Activated naive CD8-positive, alpha-beta T cell treated with anti-CD3 and anti-CD28 coated beads, Interleukin-2, amount 10 ng/mL, durations not matched to agents 7 days and 5 days (primary cell): Measurements from ENCODE around the gene SNX30. TPM values are rescaled to one million over a fixed set of nuclear protein-coding genes. Genes with fewer than 3 reads are reported as not detected.

ENCODE experiments used
- ATAC-seq: fragments of 150-1000 bp; cut with Tn5 transposase; one replicate; pipeline ENCODE4 v1.10.0; 2021; ENCODE audit warnings: low read depth, moderate library complexity
- POLR2A ChIA-PET: fragments of 350-600 bp; sonication (Branson Sonifier 250); formaldehyde crosslinking; loops from one replicate; lab custom pipeline; 2021; ENCODE audit warnings: antibody characterized with exemption; lab: Charles Lee
- DNase-seq: peaks from one replicate; pipeline ENCODE4 v3.0.0; 2021
- H3K27ac Mint-ChIP-seq: one replicate; pipeline ENCODE4 v1.8.0; 2022; ENCODE audit warnings: mild to moderate bottlenecking, mixed read lengths
- H3K27me3 Mint-ChIP-seq: one replicate; pipeline ENCODE4 v1.8.0; 2022; ENCODE audit warnings: mild to moderate bottlenecking, moderate library complexity, mixed read lengths
- H3K36me3 Mint-ChIP-seq: one replicate; pipeline ENCODE4 v1.8.0; 2021; ENCODE audit warnings: mild to moderate bottlenecking, mixed read lengths
- H3K4me1 Mint-ChIP-seq: one replicate; pipeline ENCODE4 v1.8.0; 2021; ENCODE audit warnings: mixed read lengths
- H3K4me3 Mint-ChIP-seq: one replicate; pipeline ENCODE4 v1.8.0; 2022; ENCODE audit warnings: mild to moderate bottlenecking, moderate library complexity, mixed read lengths
- H3K9me3 Mint-ChIP-seq: one replicate; pipeline ENCODE4 v1.8.0; 2021; ENCODE audit warnings: mixed read lengths
- total RNA-seq, 2 experiments: library from RNA; stranded (reverse); gene quantifications; one replicate each; pipeline ENCODE4 v1.2.3, GENCODE V29; 2021

The SNX30 gene
- total RNA-seq, 2 experiments from 2014 or later: 9.0 to 9.6 TPM

GRCh38 chr9:112849363-112849922, 98.9 kb downstream of the SNX30 start:
- H3K9me3 Mint-ChIP-seq: no peaks in the 10 kb centered on the region
- no peak overlapping the region for H3K4me3 Mint-ChIP-seq
- H3K27me3 Mint-ChIP-seq: no peaks in the 10 kb centered on the region
- no peak overlapping the region for H3K27ac Mint-ChIP-seq
- H3K4me1 Mint-ChIP-seq: peaks cover 3% of the 10 kb centered on the region
- no peak for DNase-seq
- no peak for ATAC-seq
- POLR2A ChIA-PET: no interaction called here
- H3K36me3 Mint-ChIP-seq: peaks cover 8% of the 10 kb centered on the region

GRCh38 chr9:112850840-112851239, 100.3 kb downstream of the SNX30 start:
- ATAC-seq (no peak), DNase-seq (no peak)
- Mint-ChIP-seq H3K36me3 (peaks cover 8% of the 10 kb centered on the region), H3K4me3 (no peak overlapping the region), H3K9me3 (no peaks in the 10 kb centered on the region), H3K27me3 (no peaks in the 10 kb centered on the region), H3K27ac (no peak overlapping the region), H3K4me1 (peaks cover 3% of the 10 kb centered on the region)
- POLR2A ChIA-PET: no interaction called here

DNA sequence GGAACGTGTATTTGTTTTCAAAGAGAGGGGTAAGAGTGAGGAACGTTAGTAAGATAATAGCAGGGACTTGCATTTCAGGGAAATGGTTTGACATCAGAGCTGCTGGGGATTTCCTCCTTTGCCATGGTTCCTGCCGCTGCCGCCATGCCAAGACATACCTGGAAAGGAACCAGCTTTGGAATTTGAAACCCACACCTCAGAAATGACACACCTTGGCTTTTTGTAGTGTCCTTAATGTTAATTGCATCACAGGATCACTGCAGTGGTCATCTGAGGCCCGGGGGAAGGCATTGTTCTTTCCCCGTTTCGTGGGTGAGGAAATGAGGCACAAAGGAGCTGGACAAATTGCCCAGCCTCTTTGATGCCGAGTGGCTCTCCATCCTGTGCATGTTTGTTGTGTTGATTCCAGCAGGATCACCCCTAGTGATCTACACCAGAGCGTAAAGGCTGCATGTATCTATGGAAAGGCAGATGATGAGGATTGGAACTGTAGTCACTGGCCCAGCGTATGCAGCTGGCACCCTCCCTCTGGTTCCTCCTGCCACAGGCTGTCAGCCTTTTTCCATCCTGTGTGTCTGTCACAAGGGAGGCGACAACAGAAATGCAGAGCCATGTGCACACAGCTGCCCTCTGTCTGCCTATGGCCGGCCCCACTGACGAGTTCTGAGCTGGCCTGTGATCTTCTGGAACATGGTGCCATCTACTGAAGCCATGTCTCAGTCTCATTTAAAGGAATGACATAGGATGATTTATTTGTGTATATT, 102.4 kb downstream of the SNX30 start:
- H3K9me3 Mint-ChIP-seq: no peaks in the 10 kb centered on the region
- no peak for DNase-seq
- no peak for ATAC-seq
- POLR2A ChIA-PET: no interaction called here
- H3K27ac Mint-ChIP-seq: no peak overlapping the region
- no peaks in the 10 kb centered on the region for H3K27me3 Mint-ChIP-seq
- peaks cover 7% of the 10 kb centered on the region for H3K36me3 Mint-ChIP-seq
- no peak overlapping the region for H3K4me3 Mint-ChIP-seq
- H3K4me1 Mint-ChIP-seq: peaks cover 1% of the 10 kb centered on the region

GRCh38 chr9:112853882-112854585, 103.5 kb downstream of the SNX30 start:
- H3K27ac Mint-ChIP-seq: no peak overlapping the region
- H3K4me3 Mint-ChIP-seq: no peak overlapping the region
- H3K27me3 Mint-ChIP-seq: no peaks in the 10 kb centered on the region
- peaks cover 7% of the 10 kb centered on the region for H3K36me3 Mint-ChIP-seq
- no peaks in the 10 kb centered on the region for H3K4me1 Mint-ChIP-seq
- no peak for ATAC-seq
- no peaks in the 10 kb centered on the region for H3K9me3 Mint-ChIP-seq
- no peak for DNase-seq
- POLR2A ChIA-PET: interaction anchor here (0.5 kb wide), 1 partner anchor 94 kb away, joined by 5 read pairs; no protein-coding TSS in a partner anchor

GRCh38 chr9:112854657-112855056, 104.1 kb downstream of the SNX30 start:
- ATAC-seq: no peak
- H3K4me3 Mint-ChIP-seq: no peak overlapping the region
- H3K36me3 Mint-ChIP-seq: peaks cover 7% of the 10 kb centered on the region
- H3K9me3 Mint-ChIP-seq: no peaks in the 10 kb centered on the region
- no peak overlapping the region for H3K27ac Mint-ChIP-seq
- no peak for DNase-seq
- no peaks in the 10 kb centered on the region for H3K4me1 Mint-ChIP-seq
- no peaks in the 10 kb centered on the region for H3K27me3 Mint-ChIP-seq
- POLR2A ChIA-PET: no interaction called here

- Mint-ChIP-seq H3K4me1 (no peaks in the 10 kb centered on the region), H3K27ac (no peak overlapping the region), H3K4me3 (no peak overlapping the region), H3K9me3 (no peaks in the 10 kb centered on the region), H3K27me3 (no peaks in the 10 kb centered on the region), H3K36me3 (peaks cover 4% of the 10 kb centered on the region)
- POLR2A ChIA-PET: no interaction called here
- ATAC-seq (no peak), DNase-seq (no peak)
Measured at GRCh38 chr9:112856200-112856599, 105.6 kb downstream of the SNX30 start.

DNA sequence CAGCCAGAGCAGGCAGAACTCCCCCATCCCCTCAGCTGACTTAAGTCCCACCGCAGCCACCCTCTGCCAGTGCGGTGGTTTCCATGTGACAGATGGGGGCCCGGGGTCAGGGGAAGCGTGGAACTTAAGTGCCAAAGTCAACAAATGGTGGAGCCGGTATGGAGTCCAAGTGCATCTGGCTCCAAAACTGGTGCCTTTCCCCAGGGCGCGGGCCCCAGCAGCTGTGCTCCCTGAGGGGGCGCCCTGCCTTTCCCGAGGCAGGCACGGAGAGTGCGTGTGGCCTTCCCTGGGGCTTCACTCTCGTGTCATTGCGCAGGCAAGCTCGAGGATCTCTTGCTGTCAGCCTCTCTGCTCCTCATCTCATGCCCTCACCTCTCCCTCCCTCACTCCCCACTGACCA, 106.3 kb downstream of the SNX30 start:
- ATAC-seq: no peak
- Mint-ChIP-seq H3K27ac (no peak overlapping the region), H3K36me3 (peaks cover 1% of the 10 kb centered on the region), H3K4me1 (no peaks in the 10 kb centered on the region), H3K4me3 (no peak overlapping the region), H3K27me3 (no peaks in the 10 kb centered on the region), H3K9me3 (no peaks in the 10 kb centered on the region)
- POLR2A ChIA-PET: no interaction called here
- no peak for DNase-seq

GRCh38 chr9:112858005-112858404, 107.4 kb downstream of the SNX30 start:
- peaks cover 5% of the 10 kb centered on the region for H3K4me1 Mint-ChIP-seq
- no peak overlapping the region for H3K4me3 Mint-ChIP-seq
- POLR2A ChIA-PET: no interaction called here
- H3K27me3 Mint-ChIP-seq: no peaks in the 10 kb centered on the region
- H3K27ac Mint-ChIP-seq: no peak overlapping the region
- H3K9me3 Mint-ChIP-seq: no peaks in the 10 kb centered on the region
- ATAC-seq (no peak), DNase-seq (no peak)
- H3K36me3 Mint-ChIP-seq: peaks cover 2% of the 10 kb centered on the region

DNA sequence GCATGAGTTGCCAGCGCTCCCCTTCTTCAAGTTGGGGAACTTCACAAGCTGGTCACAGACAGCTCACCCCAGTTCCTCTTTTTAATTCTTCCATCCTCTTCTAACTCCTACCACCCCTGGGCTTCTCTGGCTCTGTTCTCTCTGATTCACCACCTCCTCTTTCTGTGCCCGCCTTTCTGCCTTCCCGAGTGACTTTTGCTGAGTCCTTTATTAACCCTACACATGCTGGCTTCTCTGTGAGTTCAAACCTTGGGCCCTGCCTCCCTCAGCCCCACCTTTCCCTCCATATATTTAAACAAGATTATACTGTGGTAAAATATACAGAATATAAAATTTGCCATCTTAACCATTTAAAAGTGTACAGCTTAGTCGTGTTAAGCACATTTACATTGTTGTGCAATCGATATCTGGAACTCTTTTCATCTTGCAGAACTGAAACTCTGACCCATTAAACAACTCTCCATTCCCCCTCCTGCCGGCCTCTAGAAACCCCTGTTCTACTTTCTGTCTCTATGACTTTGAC, 108.1 kb downstream of the SNX30 start:
- DNase-seq (no peak), ATAC-seq (no peak)
- H3K4me3 Mint-ChIP-seq: no peak overlapping the region
- peaks cover 10% of the 10 kb centered on the region for H3K4me1 Mint-ChIP-seq
- H3K9me3 Mint-ChIP-seq: no peaks in the 10 kb centered on the region
- no peaks in the 10 kb centered on the region for H3K27me3 Mint-ChIP-seq
- H3K36me3 Mint-ChIP-seq: peaks cover 2% of the 10 kb centered on the region
- H3K27ac Mint-ChIP-seq: no peak overlapping the region
- POLR2A ChIA-PET: no interaction called here

GRCh38 chr9:112860451-112860850, 109.9 kb downstream of the SNX30 start:
- Mint-ChIP-seq H3K9me3 (no peaks in the 10 kb centered on the region), H3K4me1 (peaks cover 14% of the 10 kb centered on the region), H3K36me3 (peaks cover 5% of the 10 kb centered on the region), H3K4me3 (no peak overlapping the region), H3K27me3 (no peaks in the 10 kb centered on the region), H3K27ac (no peak overlapping the region)
- no peak for ATAC-seq
- DNase-seq: no peak
- POLR2A ChIA-PET: no interaction called here

DNA sequence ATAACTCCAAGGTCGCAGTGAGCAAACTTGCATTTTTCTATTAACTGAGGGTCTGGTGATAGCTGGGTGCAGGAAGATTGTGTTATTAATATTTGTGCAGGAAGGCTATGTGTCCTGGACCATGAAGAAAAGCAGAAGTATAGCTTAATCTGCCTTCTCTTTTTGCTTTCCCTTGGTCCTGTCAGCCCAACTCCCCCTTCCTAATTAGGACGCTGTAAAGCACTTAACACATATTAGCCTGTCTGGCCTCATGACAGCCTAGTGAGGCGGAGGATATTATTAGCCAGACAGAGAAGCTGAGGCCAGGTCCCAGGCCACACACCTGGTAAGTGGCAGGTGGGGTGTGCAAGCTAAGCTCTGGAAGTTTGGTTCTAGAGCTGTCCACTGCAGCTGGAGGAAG, 110.6 kb downstream of the SNX30 start:
- Mint-ChIP-seq H3K27me3 (no peaks in the 10 kb centered on the region), H3K27ac (no peak overlapping the region), H3K9me3 (no peaks in the 10 kb centered on the region), H3K4me1 (peaks cover 14% of the 10 kb centered on the region), H3K36me3 (peaks cover 8% of the 10 kb centered on the region), H3K4me3 (no peak overlapping the region)
- DNase-seq: no peak
- POLR2A ChIA-PET: no interaction called here
- no peak for ATAC-seq

- H3K4me1 Mint-ChIP-seq: peaks cover 14% of the 10 kb centered on the region
- no peaks in the 10 kb centered on the region for H3K9me3 Mint-ChIP-seq
- no peaks in the 10 kb centered on the region for H3K27me3 Mint-ChIP-seq
- peaks cover 8% of the 10 kb centered on the region for H3K36me3 Mint-ChIP-seq
- no peak overlapping the region for H3K4me3 Mint-ChIP-seq
- POLR2A ChIA-PET: no interaction called here
- no peak for DNase-seq
- no peak for ATAC-seq
- H3K27ac Mint-ChIP-seq: no peak overlapping the region
Measured at GRCh38 chr9:112861638-112862555, 111.3 kb downstream of the SNX30 start.

DNA sequence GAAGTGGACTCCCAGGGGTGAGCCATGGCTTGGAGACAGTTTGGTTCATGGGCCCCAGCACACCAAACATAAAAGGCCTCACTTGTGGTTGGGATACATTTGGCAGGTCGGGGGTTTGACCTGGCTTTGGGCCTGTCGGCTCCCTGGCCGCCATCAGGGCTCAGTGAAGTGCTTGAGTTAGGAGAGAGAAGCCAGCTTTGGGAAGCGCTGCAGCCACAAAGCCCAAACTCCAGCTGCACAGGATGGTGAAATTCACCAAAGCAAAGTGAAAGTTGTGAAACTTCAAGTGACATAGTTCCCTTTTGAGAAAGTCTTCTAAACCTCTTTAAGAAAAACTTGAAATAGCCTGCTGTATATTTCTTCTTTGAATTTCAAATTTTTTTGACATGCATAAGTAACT, 112.7 kb downstream of the SNX30 start:
- Mint-ChIP-seq H3K27ac (no peak overlapping the region), H3K27me3 (no peaks in the 10 kb centered on the region), H3K36me3 (peaks cover 13% of the 10 kb centered on the region), H3K9me3 (no peaks in the 10 kb centered on the region), H3K4me3 (no peak overlapping the region), H3K4me1 (peaks cover 16% of the 10 kb centered on the region)
- no peak for DNase-seq
- no peak for ATAC-seq
- POLR2A ChIA-PET: no interaction called here
